Mesenteric fat pad (tissue), 1 donor: ENCODE measurements around the gene LCN9. TPM values are rescaled to one million over a fixed set of nuclear protein-coding genes. Genes with fewer than 3 reads are reported as not detected.
"Not testable (repeated sequence)": the region's sequence is repeated elsewhere in the genome, so short reads cannot be mapped to it uniquely, and the experiment has no call there.

Source experiments
- DNase-seq: peaks from one replicate; pipeline ENCODE4 v3.0.0-alpha.2; 2020; ENCODE audit warnings: low spot score
- total RNA-seq: library from RNA; stranded (reverse); fragmentation: NEBNext Ultra II Directional; extraction: Animal tissue kit (Norgen Biotek cat#: 25700); gene quantifications from one replicate; pipeline ENCODE4 v1.2.1, GENCODE V29; 2021
- donor health status: DM: yes; HTN: yes; CAD: no.

LCN9 gene
- total RNA-seq, 1 donor from 2014 or later: not detected

GRCh38 chr9:135670721-135671590 lies 7.8 kb downstream of the LCN9 start:
- no peak for DNase-seq

DNA sequence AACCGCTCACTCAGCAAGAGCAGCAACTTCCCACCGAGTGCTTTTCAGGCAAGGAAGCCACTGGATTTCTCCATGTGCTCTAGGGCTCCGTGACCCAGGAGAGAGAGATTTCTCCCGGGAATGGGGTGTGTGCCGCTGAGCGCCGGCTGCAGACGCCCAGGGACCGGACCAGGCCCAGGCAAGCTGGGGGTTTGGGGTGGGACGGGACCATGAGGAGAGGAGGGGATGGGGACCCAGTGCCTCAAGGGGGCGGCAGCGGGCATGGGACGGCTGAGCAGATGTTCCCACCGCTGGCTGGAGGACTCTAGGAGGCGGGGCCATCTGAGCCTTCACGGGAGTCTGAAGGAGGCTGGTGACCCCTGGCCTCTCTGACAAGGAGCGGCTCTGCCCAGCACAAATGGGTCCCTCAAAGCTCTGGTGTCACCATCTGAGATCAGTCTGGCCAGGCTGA lies 8.5 kb downstream of the LCN9 start:
- no peak for DNase-seq

- DNase-seq: not testable (repeated sequence)
Measured at GRCh38 chr9:135672786-135673185, 9.7 kb downstream of the LCN9 start.

DNA sequence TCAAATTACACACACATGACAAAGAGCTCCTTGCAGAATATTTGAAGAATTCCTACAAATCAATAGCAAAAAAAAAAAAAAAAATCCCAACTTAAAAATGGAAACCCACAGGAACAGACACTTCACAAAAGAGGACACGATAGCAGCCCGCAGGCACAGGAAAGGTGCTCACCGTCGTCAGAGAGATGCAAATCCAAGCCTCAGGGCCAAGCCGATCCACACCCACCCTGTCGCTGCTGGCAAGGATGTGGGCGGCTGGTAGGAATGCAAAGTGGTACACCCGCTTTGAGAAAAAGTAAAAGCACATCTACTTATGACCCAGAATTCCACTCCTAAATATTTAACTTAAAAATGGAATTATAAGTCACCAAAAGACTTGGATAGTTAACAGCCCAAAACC lies 10.8 kb downstream of the LCN9 start:
- DNase-seq: no peak

- no peak for DNase-seq
Measured at GRCh38 chr9:135674977-135675376, 11.9 kb downstream of the LCN9 start.

GRCh38 chr9:135676891-135677290 lies 13.8 kb downstream of the LCN9 start:
- no peak for DNase-seq

- DNase-seq: no peak
Measured at GRCh38 chr9:135677641-135678168, 14.6 kb downstream of the LCN9 start.

DNA sequence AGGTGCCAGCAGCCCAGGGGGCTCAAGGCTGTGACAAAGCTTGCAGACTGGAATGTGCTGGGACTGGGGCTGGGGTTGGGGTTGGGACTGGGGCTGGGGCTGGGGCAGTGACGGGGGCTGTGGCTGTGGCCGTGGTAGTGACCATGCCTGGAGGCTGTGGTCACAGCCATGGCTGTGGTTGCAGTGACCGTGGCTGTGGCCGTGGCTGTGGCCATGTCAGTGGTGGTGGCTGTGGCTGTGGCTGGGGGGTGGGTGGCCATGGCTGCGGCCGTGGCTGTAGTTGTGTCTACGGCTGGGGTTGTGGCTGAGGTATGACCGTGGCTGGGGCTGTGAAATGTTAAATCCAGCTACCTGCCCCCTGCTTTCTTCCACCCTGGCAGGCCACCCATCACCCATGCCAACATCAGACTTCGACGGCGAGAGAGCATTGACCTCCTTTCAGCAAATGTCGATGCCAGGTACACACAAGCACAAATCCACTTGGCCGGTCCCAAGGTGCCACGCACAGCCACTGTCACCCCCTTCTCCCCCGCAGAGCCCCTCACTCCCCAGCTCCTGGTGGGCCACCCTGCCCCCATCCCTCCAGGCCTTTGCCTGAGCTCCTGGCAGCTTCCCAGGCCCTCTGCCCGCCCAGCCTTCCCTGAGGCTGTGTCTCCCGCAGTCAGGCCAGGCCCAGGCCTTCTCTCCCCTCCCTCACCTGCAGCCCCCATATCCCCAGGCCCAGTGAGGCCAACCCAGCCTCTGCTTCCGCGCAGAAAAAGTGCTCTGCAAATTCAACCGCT lies 15.3 kb downstream of the LCN9 start:
- no peak for DNase-seq

GRCh38 chr9:135680056-135680455 lies 16.9 kb downstream of the LCN9 start:
- no peak for DNase-seq

- DNase-seq: no peak
Measured at GRCh38 chr9:135681161-135681560, 18.1 kb downstream of the LCN9 start.

- DNase-seq: no peak
Measured at GRCh38 chr9:135683401-135684034, 20.4 kb downstream of the LCN9 start.

GRCh38 chr9:135684691-135685090 lies 21.6 kb downstream of the LCN9 start:
- no peak for DNase-seq

DNA sequence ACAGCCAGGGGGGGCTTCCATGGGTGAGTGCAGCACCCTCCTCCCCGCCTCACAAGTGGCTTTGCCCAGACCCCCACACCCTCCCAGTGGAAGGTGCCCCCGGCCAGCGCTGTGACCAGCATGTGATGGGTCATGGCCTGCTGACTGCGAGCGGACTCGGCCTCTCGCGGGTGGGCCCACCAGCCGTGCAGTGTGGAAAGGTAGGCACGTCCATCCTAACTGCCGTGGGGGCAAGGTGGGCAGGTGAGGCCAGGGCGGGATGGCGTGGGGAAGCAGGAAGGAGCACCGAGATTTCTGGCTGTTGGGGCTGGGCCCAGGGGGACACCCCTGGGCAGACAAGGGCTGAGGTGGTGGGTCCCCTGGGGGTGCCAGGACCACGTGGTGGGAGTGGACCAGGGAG lies 24.1 kb downstream of the LCN9 start:
- DNase-seq: no peak

GRCh38 chr9:135689011-135689410 lies 25.9 kb downstream of the LCN9 start:
- no peak for DNase-seq

GRCh38 chr9:135690836-135691570 lies 27.9 kb downstream of the LCN9 start:
- DNase-seq: no peak

GRCh38 chr9:135692410-135692809 lies 29.3 kb downstream of the LCN9 start:
- no peak for DNase-seq

- no peak for DNase-seq
Measured at GRCh38 chr9:135693265-135693664, 30.2 kb downstream of the LCN9 start.

DNA sequence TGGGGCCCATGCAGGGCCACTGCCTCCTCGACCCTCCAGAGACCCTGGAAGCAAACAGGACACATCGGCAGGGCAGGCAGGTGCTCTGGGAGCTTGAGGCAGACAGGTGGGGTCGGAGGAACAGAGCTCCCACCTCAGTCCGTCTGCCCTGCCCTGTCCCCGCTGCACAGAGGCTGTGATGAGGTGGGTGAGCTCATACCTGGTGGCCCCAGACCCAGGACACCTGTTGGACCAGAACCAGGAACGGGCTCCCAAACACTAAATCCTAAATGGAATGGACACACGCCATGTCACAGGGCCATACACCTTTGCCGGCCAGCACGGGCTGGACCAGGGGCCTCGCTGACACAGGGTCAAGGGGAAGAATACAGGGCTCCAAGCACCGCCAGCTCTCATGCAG lies 30.7 kb downstream of the LCN9 start:
- no peak for DNase-seq

DNA sequence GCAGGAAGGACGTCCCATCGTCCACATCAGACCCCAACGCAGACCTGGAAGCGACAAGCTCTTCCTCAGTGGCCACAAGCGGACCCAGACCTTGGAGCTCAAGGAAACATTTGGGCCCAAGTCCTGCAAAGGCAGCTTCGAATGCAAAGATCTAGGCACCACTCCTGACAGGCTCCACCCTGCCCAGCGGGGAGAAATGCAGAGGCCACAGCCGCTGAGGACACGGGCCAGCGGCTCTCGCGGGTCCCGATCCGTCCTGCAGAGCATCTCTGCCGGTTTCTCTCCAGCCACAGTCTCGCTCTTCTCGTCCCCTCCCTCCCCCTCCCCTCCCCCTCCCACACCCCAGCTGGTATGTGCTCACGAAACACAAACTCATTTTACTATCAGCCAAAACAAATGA lies 31.3 kb downstream of the LCN9 start:
- no peak for DNase-seq

- DNase-seq: no peak
Measured at GRCh38 chr9:135695036-135695435, 31.9 kb downstream of the LCN9 start.

DNA sequence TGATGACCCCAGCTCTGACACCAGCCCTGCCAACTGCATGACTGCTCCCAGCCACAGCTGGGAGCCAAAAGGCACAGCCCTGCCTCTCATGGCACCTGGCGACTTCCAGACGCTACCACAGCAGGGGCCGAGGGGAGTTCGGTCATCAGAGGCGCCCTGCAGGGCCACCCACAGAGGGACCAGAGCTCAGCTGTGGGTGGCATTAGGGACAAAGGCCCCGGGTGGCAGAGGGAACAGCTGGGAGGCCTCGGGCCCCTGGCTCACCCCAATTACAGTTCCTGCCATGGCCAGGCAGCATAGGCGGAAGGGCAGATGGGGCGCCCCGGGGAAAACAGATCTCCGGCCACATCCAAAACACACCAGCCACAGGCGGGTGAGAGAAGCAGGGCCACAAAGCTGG lies 32.5 kb downstream of the LCN9 start:
- DNase-seq: no peak
